Tibial nerve (tissue), 4 donors: Measurements from ENCODE around the gene LIMK1.

Experiments used
- EP300 ChIP-seq, 2 donors: sonication (generic); formaldehyde crosslinking; IDR thresholded peaks; one replicate each; pipeline ENCODE4 v1.6.1; 2017; ENCODE audit warnings: antibody characterized with exemption in 2 of 2, mild to moderate bottlenecking in 1 of 2
- POLR2A ChIP-seq, 2 donors: fragments of 450-650 bp; IDR thresholded peaks; one replicate each; pipeline ENCODE4 v1.6.1; 2017; ENCODE audit warnings: antibody characterized with exemption in 2 of 2, mild to moderate bottlenecking in 2 of 2, moderate library complexity in 2 of 2
- TF ChIP-seq, protein P1 (sequence below), 5 experiments: fragments of 200-600 bp in 3 of 5; fragments of 450-650 bp in 2 of 5; sonication (generic) in 3 of 5; IDR thresholded peaks; one replicate each; pipeline ENCODE4 v1.5.1; 2016 to 2019; ENCODE audit warnings: antibody characterized with exemption in 5 of 5, mild to moderate bottlenecking in 3 of 5, moderate library complexity in 2 of 5

- no peak for TF ChIP-seq POLR2A (IDR thresholded peaks at IDR 0.05)
- TF ChIP-seq, protein P1, sequence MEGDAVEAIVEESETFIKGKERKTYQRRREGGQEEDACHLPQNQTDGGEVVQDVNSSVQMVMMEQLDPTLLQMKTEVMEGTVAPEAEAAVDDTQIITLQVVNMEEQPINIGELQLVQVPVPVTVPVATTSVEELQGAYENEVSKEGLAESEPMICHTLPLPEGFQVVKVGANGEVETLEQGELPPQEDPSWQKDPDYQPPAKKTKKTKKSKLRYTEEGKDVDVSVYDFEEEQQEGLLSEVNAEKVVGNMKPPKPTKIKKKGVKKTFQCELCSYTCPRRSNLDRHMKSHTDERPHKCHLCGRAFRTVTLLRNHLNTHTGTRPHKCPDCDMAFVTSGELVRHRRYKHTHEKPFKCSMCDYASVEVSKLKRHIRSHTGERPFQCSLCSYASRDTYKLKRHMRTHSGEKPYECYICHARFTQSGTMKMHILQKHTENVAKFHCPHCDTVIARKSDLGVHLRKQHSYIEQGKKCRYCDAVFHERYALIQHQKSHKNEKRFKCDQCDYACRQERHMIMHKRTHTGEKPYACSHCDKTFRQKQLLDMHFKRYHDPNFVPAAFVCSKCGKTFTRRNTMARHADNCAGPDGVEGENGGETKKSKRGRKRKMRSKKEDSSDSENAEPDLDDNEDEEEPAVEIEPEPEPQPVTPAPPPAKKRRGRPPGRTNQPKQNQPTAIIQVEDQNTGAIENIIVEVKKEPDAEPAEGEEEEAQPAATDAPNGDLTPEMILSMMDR (IDR thresholded peaks at IDR 0.05), result no peak
- no peak for TF ChIP-seq EP300 (IDR thresholded peaks at IDR 0.05)
These were observed 38.9 kb upstream of the LIMK1 start for GRCh38 chr7:74044366-74045350.
